Suprapubic skin (tissue), 4 donors: Measurements from ENCODE around the gene PPP1R15B. TPM values are rescaled to one million over a fixed set of nuclear protein-coding genes. Genes with fewer than 3 reads are reported as not detected.

Experiments used
- DNase-seq, 2 donors: peaks; one replicate each; pipeline ENCODE4 v3.0.0-alpha.2; 2019; ENCODE audit warnings: low spot score in 2 of 2
- H3K27ac ChIP-seq: fragments of 200-600 bp; sonication (generic); one replicate; pipeline ENCODE4 v1.5.1; 2019
- H3K27me3 ChIP-seq: fragments of 200-600 bp; sonication (generic); one replicate; pipeline ENCODE4 v1.5.1; 2019
- H3K36me3 ChIP-seq: fragments of 200-600 bp; sonication (generic); one replicate; pipeline ENCODE4 v1.5.1; 2019
- H3K4me1 ChIP-seq: fragments of 200-600 bp; sonication (generic); one replicate; pipeline ENCODE4 v1.5.1; 2019
- H3K4me3 ChIP-seq: fragments of 200-600 bp; sonication (generic); one replicate; pipeline ENCODE4 v1.5.1; 2019; ENCODE audit warnings: mild to moderate bottlenecking
- H3K9me3 ChIP-seq: fragments of 200-600 bp; sonication (generic); one replicate; pipeline ENCODE4 v1.5.1; 2019
- EP300 ChIP-seq: sonication (generic); formaldehyde crosslinking; IDR thresholded peaks from one replicate; pipeline ENCODE4 v1.6.1; 2017; ENCODE audit warnings: antibody characterized with exemption
- POLR2A ChIP-seq, 2 donors: fragments of 450-650 bp; IDR thresholded peaks; one replicate each; pipeline ENCODE4 v1.6.1; 2017; ENCODE audit warnings: antibody characterized with exemption in 2 of 2, mild to moderate bottlenecking in 2 of 2, moderate library complexity in 2 of 2
- POLR2AphosphoS5 ChIP-seq, 3 donors: sonication (generic); formaldehyde crosslinking; IDR thresholded peaks; one replicate each; pipeline ENCODE4 v1.6.1; 2017; ENCODE audit warnings: antibody characterized with exemption in 3 of 3
- WGBS: methylation state at CpG from one replicate; pipeline ENCODE4 v1.1.5; 2018; 5-methylcytosine and 5-hydroxymethylcytosine counted together
- total RNA-seq, 4 donors: library from RNA; depleted of rRNA; stranded (reverse); fragments of >200 nt; gene quantifications; one replicate each; pipeline ENCODE4 v1.1.0, GENCODE V29; 2016
- TF ChIP-seq, protein P1 (sequence below), 2 donors: fragments of 200-600 bp in 1 of 2; fragments of 450-650 bp in 1 of 2; sonication (generic) in 1 of 2; IDR thresholded peaks; one replicate each; pipeline ENCODE4 v1.5.1; 2016 to 2019; ENCODE audit warnings: antibody characterized with exemption in 2 of 2, mild to moderate bottlenecking in 1 of 2, moderate library complexity in 1 of 2

Gene PPP1R15B
- total RNA-seq, 4 donors from 2014 or later, result 51.2 to 66.4 (median 56.7) TPM

GRCh38 chr1:204376465-204376864, 35.2 kb downstream of the PPP1R15B start:
- TF ChIP-seq POLR2A (IDR thresholded peaks at IDR 0.05) (no peak), POLR2AphosphoS5 (IDR thresholded peaks at IDR 0.05) (no peak), EP300 (no peak)
- TF ChIP-seq, protein P1, sequence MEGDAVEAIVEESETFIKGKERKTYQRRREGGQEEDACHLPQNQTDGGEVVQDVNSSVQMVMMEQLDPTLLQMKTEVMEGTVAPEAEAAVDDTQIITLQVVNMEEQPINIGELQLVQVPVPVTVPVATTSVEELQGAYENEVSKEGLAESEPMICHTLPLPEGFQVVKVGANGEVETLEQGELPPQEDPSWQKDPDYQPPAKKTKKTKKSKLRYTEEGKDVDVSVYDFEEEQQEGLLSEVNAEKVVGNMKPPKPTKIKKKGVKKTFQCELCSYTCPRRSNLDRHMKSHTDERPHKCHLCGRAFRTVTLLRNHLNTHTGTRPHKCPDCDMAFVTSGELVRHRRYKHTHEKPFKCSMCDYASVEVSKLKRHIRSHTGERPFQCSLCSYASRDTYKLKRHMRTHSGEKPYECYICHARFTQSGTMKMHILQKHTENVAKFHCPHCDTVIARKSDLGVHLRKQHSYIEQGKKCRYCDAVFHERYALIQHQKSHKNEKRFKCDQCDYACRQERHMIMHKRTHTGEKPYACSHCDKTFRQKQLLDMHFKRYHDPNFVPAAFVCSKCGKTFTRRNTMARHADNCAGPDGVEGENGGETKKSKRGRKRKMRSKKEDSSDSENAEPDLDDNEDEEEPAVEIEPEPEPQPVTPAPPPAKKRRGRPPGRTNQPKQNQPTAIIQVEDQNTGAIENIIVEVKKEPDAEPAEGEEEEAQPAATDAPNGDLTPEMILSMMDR (IDR thresholded peaks at IDR 0.05), result no peak
- Histone ChIP-seq H3K27me3 (peaks cover 21% of the 10 kb centered on the region), H3K4me3 (no peak overlapping the region), H3K27ac (no peak overlapping the region), H3K36me3 (no peaks in the 10 kb centered on the region), H3K9me3 (no peaks in the 10 kb centered on the region), H3K4me1 (peaks cover 27% of the 10 kb centered on the region)
- DNase-seq, result no peak
- WGBS, result 79% methylated on average over 6 of the region's 6 CpGs

GRCh38 chr1:204373911-204374310, 37.7 kb downstream of the PPP1R15B start:
- DNase-seq, result no peak
- H3K36me3 ChIP-seq, result no peaks in the 10 kb centered on the region
- H3K27me3 ChIP-seq, result peaks cover 21% of the 10 kb centered on the region
- WGBS, result 93% methylated on average over 4 of the region's 4 CpGs
- H3K4me3 ChIP-seq, result no peak overlapping the region
- peaks cover 17% of the 10 kb centered on the region for H3K4me1 ChIP-seq
- no peak overlapping the region for H3K27ac ChIP-seq
- TF ChIP-seq POLR2A (IDR thresholded peaks at IDR 0.05), result no peak
- TF ChIP-seq POLR2AphosphoS5 (IDR thresholded peaks at IDR 0.05), result no peak
- no peak for TF ChIP-seq EP300
- TF ChIP-seq, protein P1 (IDR thresholded peaks at IDR 0.05), result no peak
- H3K9me3 ChIP-seq, result no peaks in the 10 kb centered on the region

DNA sequence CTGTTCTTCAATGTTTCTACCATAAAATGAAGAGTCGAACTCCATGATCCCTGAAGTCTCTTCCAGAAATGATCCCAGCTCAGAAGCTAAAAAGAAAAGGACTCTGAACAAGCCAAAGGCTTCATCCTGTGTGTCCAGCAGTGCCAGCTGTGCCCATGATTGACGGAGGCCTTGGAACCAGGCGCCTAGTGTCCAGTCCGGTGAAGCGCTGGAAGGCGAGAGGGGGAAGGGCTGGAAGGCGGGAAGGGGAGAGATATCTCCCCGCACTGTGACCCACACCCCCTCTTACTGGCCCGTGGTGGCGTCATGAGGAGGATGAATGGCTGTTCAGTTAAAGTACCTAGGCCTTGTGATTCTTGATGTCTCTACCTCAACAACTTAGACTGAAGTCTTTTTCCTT, 41.4 kb downstream of the PPP1R15B start:
- DNase-seq, result no peak
- 85% methylated on average over 10 of the region's 10 CpGs for WGBS
- no peak for TF ChIP-seq EP300
- TF ChIP-seq, protein P1 (IDR thresholded peaks at IDR 0.05), result no peak
- no peak for TF ChIP-seq POLR2A (IDR thresholded peaks at IDR 0.05)
- no peak for TF ChIP-seq POLR2AphosphoS5 (IDR thresholded peaks at IDR 0.05)
- peaks cover 8% of the 10 kb centered on the region for H3K4me1 ChIP-seq
- H3K27me3 ChIP-seq, result peaks cover 4% of the 10 kb centered on the region
- no peaks in the 10 kb centered on the region for H3K36me3 ChIP-seq
- H3K27ac ChIP-seq, result no peak overlapping the region
- H3K9me3 ChIP-seq, result no peaks in the 10 kb centered on the region
- H3K4me3 ChIP-seq, result no peak overlapping the region

GRCh38 chr1:204368996-204369726, 42.5 kb downstream of the PPP1R15B start:
- no peak overlapping the region for H3K27ac ChIP-seq
- H3K9me3 ChIP-seq, result no peaks in the 10 kb centered on the region
- no peak for TF ChIP-seq POLR2AphosphoS5 (IDR thresholded peaks at IDR 0.05)
- TF ChIP-seq EP300, result no peak
- TF ChIP-seq POLR2A (IDR thresholded peaks at IDR 0.05), result no peak
- TF ChIP-seq, protein P1 (IDR thresholded peaks at IDR 0.05), result no peak
- peaks cover 9% of the 10 kb centered on the region for H3K4me1 ChIP-seq
- 67% methylated on average over 13 of the region's 13 CpGs for WGBS
- H3K4me3 ChIP-seq, result no peak overlapping the region
- H3K27me3 ChIP-seq, result no peaks in the 10 kb centered on the region
- DNase-seq, result no peak
- H3K36me3 ChIP-seq, result no peaks in the 10 kb centered on the region

DNA sequence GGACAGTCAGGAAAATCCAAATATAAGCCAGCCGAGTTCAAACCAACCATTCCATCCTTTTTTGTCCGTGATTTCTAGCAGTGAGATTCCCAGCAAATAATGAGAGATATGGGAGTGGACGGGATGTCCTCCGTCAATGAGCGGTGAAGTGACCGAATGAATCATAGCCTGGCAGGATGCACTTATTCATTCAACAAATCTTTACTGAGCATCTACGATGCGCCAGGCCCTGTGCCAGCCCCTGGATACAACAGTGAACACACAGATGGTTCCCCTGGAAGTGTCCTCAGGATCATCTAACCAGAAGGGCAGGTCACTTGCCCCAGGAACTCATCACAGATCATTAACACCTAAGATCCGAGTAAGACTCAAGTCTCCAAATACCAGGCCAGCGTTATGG, 43.7 kb downstream of the PPP1R15B start:
- Histone ChIP-seq H3K27ac (no peak overlapping the region), H3K27me3 (no peaks in the 10 kb centered on the region), H3K9me3 (no peaks in the 10 kb centered on the region), H3K4me1 (peaks cover 21% of the 10 kb centered on the region), H3K4me3 (no peak overlapping the region), H3K36me3 (no peaks in the 10 kb centered on the region)
- TF ChIP-seq EP300, result no peak
- TF ChIP-seq, protein P1 (IDR thresholded peaks at IDR 0.05), result no peak
- TF ChIP-seq POLR2A (IDR thresholded peaks at IDR 0.05), result no peak
- TF ChIP-seq POLR2AphosphoS5 (IDR thresholded peaks at IDR 0.05), result no peak
- 74% methylated on average over 10 of the region's 10 CpGs for WGBS
- DNase-seq, result no peak
